ENCODE data around the gene ECHDC3.

- no peak for TF ChIP-seq POLR2A (IDR thresholded peaks at IDR 0.05)
- TF ChIP-seq CTCF (IDR thresholded peaks at IDR 0.05), result no peak
- no peak for TF ChIP-seq POLR2AphosphoS5 (IDR thresholded peaks at IDR 0.05)
These were observed 13.5 kb downstream of the ECHDC3 start for GRCh38 chr10:11755512-11756263.

Measured in prostate gland (tissue), 2 donors.